Keratinocyte (primary cell): ENCODE measurements around the gene METTL8. TPM values are rescaled to one million over a fixed set of nuclear protein-coding genes. Genes with fewer than 3 reads are reported as not detected.

Experiments used
- DNase-seq: peaks from one replicate; pipeline ENCODE4 v3.0.0-alpha.2; 2011; ENCODE audit warnings: low read depth, missing footprints, low spot score
- FAIRE-seq: peaks from 2 replicates; lab custom pipeline; 2011; peaks lifted over from hg19 to GRCh38; lab: Jason Lieb, UNC
- H2AFZ ChIP-seq: 2 replicates; pipeline ENCODE4 v1.6.0; 2012; ENCODE audit warnings: low read length, control low read depth, inconsistent platforms; ENCODE audit not compliant: control insufficient read depth
- H3K27ac ChIP-seq: 2 replicates; pipeline ENCODE4 v1.5.1; 2011; ENCODE audit warnings: low read length; ENCODE audit not compliant: control insufficient read depth, insufficient read depth
- H3K27me3 ChIP-seq: 3 replicates; pipeline ENCODE4 v1.6.0; 2011; ENCODE audit warnings: low read length; ENCODE audit not compliant: control insufficient read depth, insufficient read depth; ENCODE audit errors: extremely low read depth
- H3K36me3 ChIP-seq, 2 experiments: 2 replicates in 1 of 2; 3 replicates in 1 of 2; pipeline ENCODE4 v1.5.1; 2011; ENCODE audit warnings: low read length in 2 of 2, mild to moderate bottlenecking in 1 of 2; ENCODE audit not compliant: control insufficient read depth in 2 of 2, insufficient read depth in 2 of 2; ENCODE audit errors: extremely low read depth in 1 of 2
- H3K4me1 ChIP-seq: 3 replicates; pipeline ENCODE4 v1.5.1; 2011; ENCODE audit warnings: low read length; ENCODE audit not compliant: control insufficient read depth, insufficient read depth; ENCODE audit errors: extremely low read depth
- H3K4me2 ChIP-seq: 3 replicates; pipeline ENCODE4 v1.6.0; 2011; ENCODE audit warnings: low read depth, low read length; ENCODE audit not compliant: control insufficient read depth, insufficient read depth; ENCODE audit errors: extremely low read depth
- H3K4me3 ChIP-seq, 3 experiments: fragments of 200-600 bp in 1 of 3; sonication (generic) in 1 of 3; 2 replicates in 2 of 3; 3 replicates in 1 of 3; pipeline ENCODE4 v1.5.1; 2011 to 2016; ENCODE audit warnings: low read length in 3 of 3, mild to moderate bottlenecking in 3 of 3, control low read depth in 2 of 3, inconsistent platforms in 1 of 3, low read depth in 1 of 3, mixed read lengths in 1 of 3, mixed run types in 1 of 3, moderate library complexity in 1 of 3; ENCODE audit not compliant: control insufficient read depth in 2 of 3, insufficient read depth in 2 of 3; ENCODE audit errors: extremely low read depth in 1 of 3
- H3K79me2 ChIP-seq: 2 replicates; pipeline ENCODE4 v1.6.0; 2012; ENCODE audit warnings: low read length; ENCODE audit not compliant: control insufficient read depth, insufficient read depth
- H3K9ac ChIP-seq: 3 replicates; pipeline ENCODE4 v1.6.0; 2011; ENCODE audit warnings: low read length; ENCODE audit not compliant: control insufficient read depth, insufficient read depth; ENCODE audit errors: extremely low read depth
- H3K9me1 ChIP-seq: 3 replicates; pipeline ENCODE4 v1.6.0; 2011; ENCODE audit warnings: low read length; ENCODE audit not compliant: control insufficient read depth, insufficient read depth; ENCODE audit errors: extremely low read depth
- H3K9me3 ChIP-seq: 2 replicates; pipeline ENCODE4 v1.5.1; 2012; ENCODE audit warnings: low read depth, low read length; ENCODE audit not compliant: control insufficient read depth
- H4K20me1 ChIP-seq: 3 replicates; pipeline ENCODE4 v1.6.0; 2011; ENCODE audit warnings: low read length; ENCODE audit not compliant: control insufficient read depth, insufficient read depth; ENCODE audit errors: extremely low read depth
- CTCF ChIP-seq, 3 experiments: IDR thresholded peaks in 1 of 3; conservative IDR thresholded peaks in 1 of 3; optimal IDR thresholded peaks in 1 of 3; 2 replicates in 2 of 3; 3 replicates in 1 of 3; pipeline versions ENCODE3 to v1.5.1; 2011; ENCODE audit warnings: low read length in 3 of 3, mild to moderate bottlenecking in 3 of 3, moderate library complexity in 2 of 3, control low read depth in 1 of 3, inconsistent platforms in 1 of 3; ENCODE audit not compliant: insufficient read depth in 2 of 3; ENCODE audit errors: extremely low read depth in 1 of 3
- EZH2 ChIP-seq: IDR thresholded peaks from one replicate; pipeline ENCODE4 v1.6.1; 2012; ENCODE audit warnings: inconsistent platforms, mild to moderate bottlenecking, low read length, moderate library complexity
- dilution Hi-C: fragments of 300-500 bp; cut with MboI; formaldehyde crosslinking; loops from one replicate; pipeline ENCODE4 v1.7.0; 2020; ENCODE audit warnings: low sequenced_read_pairs; ENCODE audit not compliant: extremely low pct_ligation_motif_present
- polyA plus RNA-seq, 5 experiments: library from polyadenylated mRNA; depleted of rRNA in 3 of 5; stranded (reverse) in 3 of 5; stranded (forward) in 1 of 5; unstranded in 1 of 5; fragments of >200 nt; gene quantifications; 1 replicate in 1 of 5; 2 replicates in 3 of 5; 3 replicates in 1 of 5; pipeline versions ENCODE4 v1.2.1 to v1.2.3, GENCODE V29; 2011 to 2012; ENCODE audit warnings: missing spikeins in 2 of 5, low read depth in 1 of 5, low replicate concordance in 1 of 5

The METTL8 gene
- polyA plus RNA-seq, 1 donor (not counting 4 experiments of a cell fraction or from before 2014, with no cell fraction given): 81.2 TPM

- peaks cover 5% of the 10 kb centered on the region for H3K9me3 ChIP-seq
- FAIRE-seq: peak; percentile 23
- peaks cover 72% of the 10 kb centered on the region for H3K79me2 ChIP-seq
- H3K27ac ChIP-seq: no peak overlapping the region
- TF ChIP-seq EZH2: no peak
- no peak for TF ChIP-seq CTCF (optimal IDR thresholded peaks at IDR 0.05 in 1 of 3, IDR thresholded peaks at IDR 0.05 in 1 of 3, conservative IDR thresholded peaks at IDR 0.05 in 1 of 3; ENCODE audit: extremely low read depth in 1 of 3, insufficient read depth in 2 of 3, low read length in 3 of 3)
- H3K4me2 ChIP-seq: no peak overlapping the region
- no peak overlapping the region for H2AFZ ChIP-seq
- peaks cover 5 to 9% of the 10 kb centered on the region in 2 experiments for H3K36me3 ChIP-seq
- no peaks in the 10 kb centered on the region for H4K20me1 ChIP-seq
- H3K4me3 ChIP-seq: no peak overlapping the region
- H3K27me3 ChIP-seq: no peaks in the 10 kb centered on the region
- DNase-seq: no peak
- H3K4me1 ChIP-seq: peaks cover 41% of the 10 kb centered on the region
- no peak overlapping the region for H3K9ac ChIP-seq
- dilution Hi-C loops: no loop called here
- no peaks in the 10 kb centered on the region for H3K9me1 ChIP-seq
Measured at GRCh38 chr2:171406044-171406443, 27.7 kb downstream of the METTL8 start.

GRCh38 chr2:171405546-171405945 is 28.2 kb downstream of the METTL8 start:
- no peak overlapping the region for H2AFZ ChIP-seq
- H3K79me2 ChIP-seq: peaks cover 76% of the 10 kb centered on the region
- no peaks in the 10 kb centered on the region for H4K20me1 ChIP-seq
- FAIRE-seq (no peak), DNase-seq (no peak)
- no peaks in the 10 kb centered on the region for H3K27me3 ChIP-seq
- peaks cover 37% of the 10 kb centered on the region for H3K4me1 ChIP-seq
- dilution Hi-C loops: no loop called here
- H3K9ac ChIP-seq: no peak overlapping the region
- H3K27ac ChIP-seq: no peak overlapping the region
- TF ChIP-seq CTCF (optimal IDR thresholded peaks at IDR 0.05 in 1 of 3, IDR thresholded peaks at IDR 0.05 in 1 of 3, conservative IDR thresholded peaks at IDR 0.05 in 1 of 3; ENCODE audit: extremely low read depth in 1 of 3, insufficient read depth in 2 of 3, low read length in 3 of 3): no peak
- TF ChIP-seq EZH2: no peak
- H3K9me3 ChIP-seq: peaks cover 5% of the 10 kb centered on the region
- H3K4me2 ChIP-seq: no peak overlapping the region
- peaks cover 5 to 9% of the 10 kb centered on the region in 2 experiments for H3K36me3 ChIP-seq
- no peaks in the 10 kb centered on the region for H3K9me1 ChIP-seq
- no peak overlapping the region for H3K4me3 ChIP-seq
